Thyroid gland (tissue), 4 donors: ENCODE data around the gene LRPPRC.

Experiments used
- CTCF ChIP-seq, 6 experiments: fragments of 200-600 bp in 3 of 6; fragments of 450-650 bp in 3 of 6; sonication (generic) in 3 of 6; IDR thresholded peaks; one replicate each; pipeline ENCODE4 v1.5.1; 2016 to 2019; ENCODE audit warnings: antibody characterized with exemption in 6 of 6, mild to moderate bottlenecking in 2 of 6, inconsistent platforms in 1 of 6, moderate library complexity in 1 of 6
- POLR2A ChIP-seq, 2 donors: fragments of 450-650 bp; IDR thresholded peaks; one replicate each; pipeline ENCODE4 v1.6.1; 2017; ENCODE audit warnings: antibody characterized with exemption in 2 of 2, mild to moderate bottlenecking in 2 of 2, moderate library complexity in 1 of 2

- TF ChIP-seq CTCF (IDR thresholded peaks at IDR 0.05) (no peak), POLR2A (IDR thresholded peaks at IDR 0.05) (no peak)
Measured at GRCh38 chr2:44038277-44038676, 42.5 kb upstream of the LRPPRC start.
